Esophagus muscularis mucosa (tissue), 4 donors: Measurements from ENCODE around the gene AUNIP. TPM values are rescaled to one million over a fixed set of nuclear protein-coding genes. Genes with fewer than 3 reads are reported as not detected.

ENCODE experiments used
- DNase-seq: peaks from one replicate; pipeline ENCODE4 v3.0.0-alpha.2; 2017; ENCODE audit errors: extremely low spot score
- H3K27ac ChIP-seq, 4 donors: fragments of 200-600 bp; sonication (generic); replicated peaks in 1 of 4; 1 replicate in 3 of 4; 2 replicates in 1 of 4; pipeline ENCODE4 v1.5.1; 2016 to 2019; ENCODE audit warnings: mild to moderate bottlenecking in 1 of 4
- H3K27me3 ChIP-seq, 4 donors: fragments of 200-600 bp; sonication (generic); one replicate each; pipeline versions ENCODE4 v1.5.1 to v1.6.0; 2016 to 2019
- H3K36me3 ChIP-seq, 4 donors: fragments of 200-600 bp; sonication (generic); one replicate each; pipeline ENCODE4 v1.5.1; 2016 to 2019
- H3K4me1 ChIP-seq, 4 donors: fragments of 200-600 bp; sonication (generic); one replicate each; pipeline ENCODE4 v1.5.1; 2016 to 2019
- H3K4me3 ChIP-seq, 4 donors: fragments of 200-600 bp; sonication (generic); 1 replicate in 2 of 4; 2 replicates in 2 of 4; pipeline ENCODE4 v1.5.1; 2016 to 2019; ENCODE audit warnings: mild to moderate bottlenecking in 4 of 4, moderate library complexity in 1 of 4
- H3K9me3 ChIP-seq, 4 donors: fragments of 200-600 bp; sonication (generic); 1 replicate in 3 of 4; 2 replicates in 1 of 4; pipeline ENCODE4 v1.5.1; 2016 to 2019
- CTCF ChIP-seq, 3 experiments: fragments of 200-600 bp in 2 of 3; fragments of 450-650 bp in 1 of 3; sonication (generic) in 2 of 3; IDR thresholded peaks; one replicate each; pipeline ENCODE4 v1.5.1; 2017 to 2019; ENCODE audit warnings: antibody characterized with exemption in 3 of 3, mild to moderate bottlenecking in 2 of 3, moderate library complexity in 1 of 3
- EP300 ChIP-seq: sonication (generic); formaldehyde crosslinking; IDR thresholded peaks from one replicate; pipeline ENCODE4 v1.6.1; 2017; ENCODE audit warnings: antibody characterized with exemption
- POLR2A ChIP-seq: fragments of 450-650 bp; IDR thresholded peaks from one replicate; pipeline ENCODE4 v1.6.1; 2017; ENCODE audit warnings: antibody characterized with exemption, moderate library complexity, mild to moderate bottlenecking, low read depth
- POLR2AphosphoS5 ChIP-seq, 2 donors: sonication (generic); formaldehyde crosslinking; IDR thresholded peaks; one replicate each; pipeline ENCODE4 v1.6.1; 2017; ENCODE audit warnings: antibody characterized with exemption in 2 of 2
- whole genome bisulfite sequencing: methylation state at CpG from one replicate; pipeline ENCODE4 v1.1.5; 2018; 5-methylcytosine and 5-hydroxymethylcytosine counted together
- intact Hi-C: fragments of 100-400 bp; cut with DNase I; formaldehyde crosslinking; loops from one replicate; pipeline ENCODE4 v1.15.1; 2023
- total RNA-seq, 4 donors: library from RNA; depleted of rRNA; stranded (reverse); fragments of >200 nt; gene quantifications; one replicate each; pipeline versions ENCODE4 v1.1.0 to v1.2.1, GENCODE V29; 2016

The AUNIP gene, protein sequence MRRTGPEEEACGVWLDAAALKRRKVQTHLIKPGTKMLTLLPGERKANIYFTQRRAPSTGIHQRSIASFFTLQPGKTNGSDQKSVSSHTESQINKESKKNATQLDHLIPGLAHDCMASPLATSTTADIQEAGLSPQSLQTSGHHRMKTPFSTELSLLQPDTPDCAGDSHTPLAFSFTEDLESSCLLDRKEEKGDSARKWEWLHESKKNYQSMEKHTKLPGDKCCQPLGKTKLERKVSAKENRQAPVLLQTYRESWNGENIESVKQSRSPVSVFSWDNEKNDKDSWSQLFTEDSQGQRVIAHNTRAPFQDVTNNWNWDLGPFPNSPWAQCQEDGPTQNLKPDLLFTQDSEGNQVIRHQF
- total RNA-seq: not detected

DNA sequence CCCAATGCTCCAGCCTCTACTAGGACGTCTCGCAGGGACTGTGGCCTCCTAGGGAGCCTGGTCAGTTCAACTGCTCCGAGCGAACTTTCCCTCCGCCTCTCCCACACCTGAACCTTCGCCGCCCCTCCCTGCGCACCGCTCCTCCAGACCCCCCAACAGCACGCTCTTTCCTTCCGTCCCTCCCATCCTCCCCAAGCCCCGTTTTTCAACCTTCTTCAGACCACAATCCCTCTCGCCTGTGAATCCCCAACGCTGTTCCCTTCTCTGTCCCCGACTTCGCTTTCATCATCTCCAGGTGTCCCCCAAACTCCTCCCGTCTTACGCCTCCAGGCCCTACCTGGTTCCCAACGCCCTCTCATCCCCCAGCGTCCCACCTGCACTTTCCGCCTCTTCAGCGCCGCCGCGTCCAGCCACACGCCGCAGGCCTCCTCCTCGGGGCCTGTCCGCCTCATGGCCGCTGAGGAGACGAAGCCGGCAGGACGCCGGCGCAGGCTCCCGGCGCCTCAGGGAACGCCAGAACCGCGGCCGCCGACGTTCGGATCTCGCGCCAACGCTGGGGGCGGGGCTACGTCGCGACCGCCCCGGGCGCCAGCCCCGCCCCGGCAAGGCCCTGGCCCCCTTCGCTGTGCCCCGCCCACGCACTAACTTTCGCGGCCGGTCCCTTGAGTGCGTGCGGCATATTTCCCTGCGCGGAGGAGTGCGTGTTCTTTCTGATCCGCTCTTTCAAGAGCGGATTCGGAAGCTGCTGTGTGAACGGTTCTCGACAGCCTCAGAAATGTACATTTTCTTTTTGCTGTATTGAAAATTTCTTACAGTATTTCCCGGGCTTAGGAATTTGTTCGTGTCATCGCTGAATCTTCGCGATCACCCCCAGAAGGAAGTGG, at the start of gene AUNIP:
TSS of gene AUNIP (minus strand) at position 552 of the 884 bp plus-strand sequence. CDS start at position 452, 100 bp downstream.
- peak; percentile 84 to 91 for TF ChIP-seq POLR2AphosphoS5 (IDR thresholded peaks at IDR 0.05)
- no peak for TF ChIP-seq CTCF (IDR thresholded peaks at IDR 0.05)
- TF ChIP-seq POLR2A: no peak
- no peak for TF ChIP-seq EP300
- H3K27ac ChIP-seq: peak within 1 kb of the TSS; percentile 72 to 84 (median 74)
- H3K4me3 ChIP-seq: peak within 1 kb of the TSS; percentile 55 to 61 (median 59)
- H3K4me1 ChIP-seq: peaks cover 11 to 20% (median 17%) of the 10 kb centered on the region in 4 donors
- H3K36me3 ChIP-seq: peaks cover 0 to 17% (median 11%) of the 10 kb centered on the region in 4 donors
- 1% methylated on average over 76 of the region's 77 CpGs for WGBS
- peak; percentile 94 for DNase-seq
- no peaks in the 10 kb centered on the region for H3K9me3 ChIP-seq
- intact Hi-C loops: no loop called here
- no peaks in the 10 kb centered on the region for H3K27me3 ChIP-seq

DNA sequence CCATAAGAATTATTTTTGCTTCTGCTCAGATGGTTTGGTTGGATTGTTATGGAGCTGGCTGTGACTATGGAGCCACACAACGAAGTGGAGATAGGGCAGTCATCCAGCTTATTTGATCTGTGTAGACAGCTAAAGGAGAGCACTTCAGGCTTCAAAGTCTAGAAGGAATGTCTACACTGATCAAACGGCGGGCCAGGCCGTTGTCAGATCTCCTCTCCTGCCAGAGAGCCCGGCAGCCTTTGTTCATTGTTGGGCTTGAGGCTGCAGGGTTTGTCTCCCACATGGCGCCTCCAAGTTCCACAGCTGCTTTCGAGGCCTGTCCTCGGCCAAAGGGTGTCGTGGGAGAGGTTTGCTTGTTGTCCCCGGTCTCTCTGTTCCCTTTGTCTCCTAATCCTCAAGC, 49.8 kb upstream of the AUNIP start:
- Histone ChIP-seq H3K27me3 (no peaks in the 10 kb centered on the region), H3K4me1 (peaks cover 17 to 30% (median 28%) of the 10 kb centered on the region in 4 donors), H3K36me3 (no peaks in the 10 kb centered on the region), H3K27ac (no peak overlapping the region), H3K9me3 (no peaks in the 10 kb centered on the region), H3K4me3 (no peak overlapping the region)
- WGBS: 60% methylated on average over 10 of the region's 10 CpGs
- intact Hi-C loops: no loop called here
- DNase-seq: no peak
- TF ChIP-seq EP300 (no peak), POLR2A (no peak), POLR2AphosphoS5 (IDR thresholded peaks at IDR 0.05) (no peak), CTCF (IDR thresholded peaks at IDR 0.05) (no peak)

- H3K36me3 ChIP-seq: no peaks in the 10 kb centered on the region
- WGBS: 73% methylated on average over 1 of the region's 1 CpG
- TF ChIP-seq POLR2AphosphoS5 (IDR thresholded peaks at IDR 0.05) (no peak), POLR2A (no peak), EP300 (no peak), CTCF (IDR thresholded peaks at IDR 0.05) (no peak)
- H3K4me3 ChIP-seq: no peak overlapping the region
- no peaks in the 10 kb centered on the region for H3K27me3 ChIP-seq
- H3K9me3 ChIP-seq: no peaks in the 10 kb centered on the region
- no peak overlapping the region for H3K27ac ChIP-seq
- peaks cover 17 to 33% (median 30%) of the 10 kb centered on the region in 4 donors for H3K4me1 ChIP-seq
- intact Hi-C loops: no loop called here
- DNase-seq: no peak
Observed at GRCh38 chr1:25908161-25908560, 48.9 kb upstream of the AUNIP start.

DNA sequence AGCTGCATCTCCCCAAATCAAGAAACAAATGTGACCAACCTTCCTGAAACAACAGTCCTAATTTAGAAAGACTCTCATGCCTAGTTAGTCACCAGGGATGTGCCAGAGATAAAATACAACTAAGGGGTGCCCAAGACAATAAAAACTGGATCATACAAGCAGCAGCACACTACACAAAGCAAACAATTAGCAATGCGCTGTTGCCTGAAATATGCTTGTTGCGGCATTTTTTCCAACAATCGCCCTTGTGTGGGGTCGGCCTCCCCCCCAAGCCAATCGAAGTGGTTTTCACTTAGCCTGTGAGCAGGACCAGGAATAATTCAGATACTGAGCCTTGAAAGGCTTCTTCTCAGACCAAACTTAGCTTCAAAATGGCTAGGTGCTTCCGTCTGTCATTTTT, 48.3 kb upstream of the AUNIP start:
- no peak overlapping the region for H3K4me3 ChIP-seq
- TF ChIP-seq CTCF (IDR thresholded peaks at IDR 0.05): no peak
- TF ChIP-seq EP300: no peak
- no peak for TF ChIP-seq POLR2A
- no peak for TF ChIP-seq POLR2AphosphoS5 (IDR thresholded peaks at IDR 0.05)
- 86% methylated on average over 6 of the region's 6 CpGs for WGBS
- DNase-seq: no peak
- H3K9me3 ChIP-seq: no peaks in the 10 kb centered on the region
- H3K27ac ChIP-seq: no peak overlapping the region
- peaks cover 17 to 33% (median 30%) of the 10 kb centered on the region in 4 donors for H3K4me1 ChIP-seq
- H3K36me3 ChIP-seq: peaks cover 0 to 2% (median 0%) of the 10 kb centered on the region in 4 donors
- intact Hi-C loops: no loop called here
- no peaks in the 10 kb centered on the region for H3K27me3 ChIP-seq
